ENCODE results near the gene POU3F2.

POU3F2 gene

GRCh38 chr6:98831057-98831958 is 3.1 kb upstream of the POU3F2 start:
- no peak for DNase-seq

GRCh38 chr6:98831959-98832283 is 2.5 kb upstream of the POU3F2 start:
- peak; percentile 60 for DNase-seq

GRCh38 chr6:98832284-98833056 is 1.9 kb upstream of the POU3F2 start:
- DNase-seq, result no peak

- DNase-seq, result no peak
Measured at GRCh38 chr6:98833057-98833306, 1.4 kb upstream of the POU3F2 start.

- DNase-seq, result peak; percentile 41
Measured at GRCh38 chr6:98833307-98834059, 891 bp upstream of the POU3F2 start.

- no peak for DNase-seq
Measured at GRCh38 chr6:98835149-98836024, 1.0 kb downstream of the POU3F2 start.

GRCh38 chr6:98836025-98836961 is 1.9 kb downstream of the POU3F2 start:
- DNase-seq, result no peak

- peak; percentile 11 for DNase-seq
Measured at GRCh38 chr6:98836962-98837944, 2.9 kb downstream of the POU3F2 start.

- DNase-seq, result no peak
Measured at GRCh38 chr6:98838032-98838431, 3.7 kb downstream of the POU3F2 start.

- DNase-seq, result no peak
Measured at GRCh38 chr6:98838975-98839374, 4.6 kb downstream of the POU3F2 start.

- DNase-seq, result peak; percentile 19
Measured at GRCh38 chr6:98839781-98840361, 5.5 kb downstream of the POU3F2 start.

GRCh38 chr6:98840385-98840784 is 6.0 kb downstream of the POU3F2 start:
- no peak for DNase-seq

GRCh38 chr6:98840996-98841513 is 6.7 kb downstream of the POU3F2 start:
- no peak for DNase-seq

GRCh38 chr6:98841621-98842341 is 7.4 kb downstream of the POU3F2 start:
- DNase-seq, result no peak

- DNase-seq, result no peak
Measured at GRCh38 chr6:98842342-98843180, 8.2 kb downstream of the POU3F2 start.

GRCh38 chr6:98843271-98844243 is 9.2 kb downstream of the POU3F2 start:
- DNase-seq, result no peak
